GM21447 (cell line): ENCODE results near the gene TCF19.

Experiments
- ATAC-seq: cut with Tn5 transposase; IDR thresholded peaks from one replicate; pipeline ENCODE4 v1.9.1; 2021; ENCODE audit not compliant: unreplicated experiment

TCF19 gene

GRCh38 chr6:31158140-31158862 lies at the start of gene TCF19:
Gene TCF19, plus strand, starts transcription at chr6:31158589. Its CDS starts 881 bp downstream, at chr6:31159470.
- peak; percentile 83 for ATAC-seq

DNA sequence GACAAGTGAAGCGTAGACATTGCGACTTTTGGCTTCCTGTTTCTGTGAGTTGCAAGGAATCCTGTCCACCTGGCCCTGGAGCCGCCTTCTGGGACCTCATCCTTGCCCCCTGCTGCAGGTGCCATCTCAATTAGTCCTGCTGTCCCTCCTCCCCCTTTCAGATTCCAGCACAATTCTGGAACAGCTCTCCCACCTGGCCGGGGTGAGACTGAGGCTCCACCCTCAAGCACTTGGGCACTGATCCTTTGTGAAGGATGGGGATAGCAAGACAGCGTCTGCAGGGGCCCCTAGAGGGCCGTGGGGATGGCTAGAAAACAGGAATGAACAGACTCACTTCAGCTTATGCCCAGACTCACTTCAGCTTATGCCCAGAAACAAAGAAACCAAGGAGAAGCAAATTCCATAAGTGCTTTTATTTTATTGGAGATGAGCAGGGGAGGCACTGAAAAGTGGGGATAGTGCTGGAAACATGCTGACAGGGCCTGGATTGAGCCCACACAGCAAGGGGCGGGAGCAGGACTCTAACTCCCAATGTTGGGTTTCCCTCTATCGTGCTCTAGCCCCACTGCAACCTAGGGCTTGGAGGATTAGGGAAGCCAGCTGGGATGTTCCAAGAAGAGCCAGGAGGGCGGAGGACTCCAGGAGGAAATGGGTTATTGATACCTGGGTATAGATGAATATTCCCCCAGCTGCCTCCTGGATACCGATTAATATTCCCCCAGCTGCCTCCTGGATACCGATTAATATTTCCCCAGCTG lies 47.4 kb upstream of the TCF19 start:
- ATAC-seq: no peak

DNA sequence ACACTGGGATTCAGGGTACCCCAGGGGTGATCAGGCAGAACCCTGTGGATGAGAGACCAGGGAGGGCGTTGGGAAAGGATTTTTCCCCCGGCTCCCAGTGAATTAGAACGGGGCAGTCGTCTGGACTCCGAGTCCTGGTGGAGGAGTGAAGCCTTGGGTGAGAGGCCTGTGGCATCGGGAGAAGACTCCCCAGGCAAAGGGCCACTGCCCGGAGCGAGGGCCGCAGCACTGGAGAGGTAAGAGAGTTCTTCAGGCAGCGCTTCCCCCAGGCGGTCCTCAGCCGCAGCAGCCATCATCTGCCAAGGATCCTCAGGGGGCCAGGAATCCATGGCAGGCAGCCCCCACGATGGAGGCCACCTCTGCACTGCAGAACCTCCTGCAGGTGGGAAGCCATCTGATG lies 46.7 kb upstream of the TCF19 start:
- ATAC-seq: no peak

- ATAC-seq: no peak
Measured at GRCh38 chr6:31112478-31112877, 45.9 kb upstream of the TCF19 start, which contains the start of gene C6orf15. Gene C6orf15, minus strand, starts transcription at chr6:31112575. Its CDS starts 20 bp downstream, at chr6:31112555.

DNA sequence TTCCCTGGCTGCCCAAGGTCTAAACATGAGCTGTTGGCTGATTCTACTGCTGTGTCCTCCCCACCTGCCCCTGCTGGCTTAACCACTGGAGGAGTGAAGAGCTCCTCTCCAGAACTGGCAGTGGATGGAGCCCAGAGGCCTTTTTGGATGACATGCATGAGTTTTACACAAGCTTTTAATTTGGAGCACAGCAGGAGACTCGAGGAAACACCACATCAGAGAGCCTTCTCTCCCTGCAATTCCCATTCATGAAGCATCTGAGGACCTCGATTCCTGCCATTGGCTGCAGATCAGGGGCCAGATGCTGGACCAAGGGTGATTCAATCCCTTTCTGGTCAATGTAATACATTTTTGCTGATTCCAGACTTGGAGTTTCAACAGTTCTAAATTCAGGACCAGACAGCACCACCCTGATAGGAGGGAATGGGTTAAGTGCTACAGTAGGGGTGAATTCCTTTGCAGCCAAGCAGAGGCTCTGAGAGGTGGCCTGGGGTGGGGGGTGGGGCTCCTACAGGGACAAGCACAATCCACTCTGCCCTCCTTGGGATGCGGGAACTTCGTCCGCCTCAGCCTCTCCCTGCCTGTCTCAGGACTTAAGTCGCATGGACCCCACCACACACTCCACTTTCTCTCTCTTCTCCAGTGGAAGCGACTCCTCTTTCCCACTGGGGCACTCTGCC lies 44.4 kb upstream of the TCF19 start:
- no peak for ATAC-seq

GRCh38 chr6:31114541-31114878 lies 43.9 kb upstream of the TCF19 start, which contains the start of gene PSORS1C1:
Gene PSORS1C1, plus strand, starts transcription at chr6:31114800. Its CDS starts 14,833 bp downstream, at chr6:31129633.
- no peak for ATAC-seq

DNA sequence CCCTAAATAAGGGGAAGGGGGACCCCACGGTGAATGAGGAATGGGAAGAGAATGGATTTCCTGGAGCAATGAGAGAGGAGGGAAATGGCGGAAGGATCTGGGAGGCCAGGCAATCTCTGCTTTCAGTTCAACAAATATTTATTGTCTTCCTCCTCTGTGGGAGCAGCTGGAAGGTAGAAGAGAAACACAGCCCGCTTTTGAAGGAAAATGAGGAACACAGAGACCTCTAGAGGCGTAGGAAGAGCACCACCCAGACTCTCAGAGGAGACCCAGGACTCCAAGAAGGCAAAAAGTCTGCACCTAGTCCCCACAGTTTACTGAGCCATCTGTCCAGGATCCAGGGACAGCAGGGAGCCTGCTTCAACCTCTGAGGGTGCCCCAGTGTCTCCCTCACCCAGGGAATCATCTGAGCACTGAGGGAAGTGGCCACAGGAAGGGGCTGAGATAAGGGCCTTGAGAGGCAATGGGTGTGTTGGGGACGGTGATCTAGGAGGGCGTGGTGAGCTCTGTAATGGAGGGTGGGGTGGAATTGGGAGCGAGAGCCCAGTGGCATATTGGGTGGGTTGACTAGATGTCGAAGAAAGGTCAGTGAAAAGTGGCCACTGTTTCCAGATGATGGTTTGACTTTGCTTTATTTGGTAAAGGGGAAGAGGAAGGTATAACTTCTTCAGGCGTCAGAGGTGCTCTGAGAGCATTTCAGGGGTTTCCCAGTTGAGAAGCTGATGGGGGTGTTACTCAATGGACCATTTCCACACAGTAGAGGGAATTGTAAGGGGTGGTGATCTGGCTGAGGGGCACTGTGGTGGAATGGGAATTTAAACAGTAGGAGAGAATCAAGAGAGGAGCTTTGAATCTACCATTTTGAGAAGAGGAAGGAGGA lies 43.2 kb upstream of the TCF19 start:
- ATAC-seq: no peak

- no peak for ATAC-seq
Measured at GRCh38 chr6:31115941-31116560, 42.3 kb upstream of the TCF19 start.

GRCh38 chr6:31116661-31117385 lies 41.6 kb upstream of the TCF19 start:
- ATAC-seq: no peak

- no peak for ATAC-seq
Measured at GRCh38 chr6:31118178-31118577, 40.2 kb upstream of the TCF19 start.

- ATAC-seq: no peak
Measured at GRCh38 chr6:31120151-31120915, 38.1 kb upstream of the TCF19 start, which contains the start of gene CDSN. Gene CDSN, minus strand, starts transcription at chr6:31120446. Its CDS starts 27 bp downstream, at chr6:31120419.

- no peak for ATAC-seq
Measured at GRCh38 chr6:31121131-31121790, 37.1 kb upstream of the TCF19 start.

- ATAC-seq: no peak
Measured at GRCh38 chr6:31122791-31123706, 35.3 kb upstream of the TCF19 start.

DNA sequence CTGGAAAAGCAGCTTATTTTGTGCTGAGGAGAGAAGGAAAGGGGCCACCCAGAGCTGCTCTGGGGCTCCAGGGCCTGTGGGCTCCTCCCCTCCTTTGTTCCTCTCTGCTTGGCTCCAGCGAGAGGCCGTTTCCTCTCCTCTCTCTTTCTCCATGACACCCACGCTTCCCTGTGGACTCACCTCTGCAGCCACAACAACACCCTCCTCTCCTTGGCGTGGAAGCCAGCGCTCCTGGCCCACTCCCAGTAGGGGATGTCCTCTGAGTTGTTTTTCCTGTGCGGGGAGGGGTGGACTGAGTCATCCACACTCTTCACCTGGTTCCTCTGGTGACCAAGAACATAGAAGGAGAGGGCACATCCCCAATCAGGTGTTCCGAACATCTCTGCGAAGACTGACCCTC lies 33.2 kb upstream of the TCF19 start:
- no peak for ATAC-seq

DNA sequence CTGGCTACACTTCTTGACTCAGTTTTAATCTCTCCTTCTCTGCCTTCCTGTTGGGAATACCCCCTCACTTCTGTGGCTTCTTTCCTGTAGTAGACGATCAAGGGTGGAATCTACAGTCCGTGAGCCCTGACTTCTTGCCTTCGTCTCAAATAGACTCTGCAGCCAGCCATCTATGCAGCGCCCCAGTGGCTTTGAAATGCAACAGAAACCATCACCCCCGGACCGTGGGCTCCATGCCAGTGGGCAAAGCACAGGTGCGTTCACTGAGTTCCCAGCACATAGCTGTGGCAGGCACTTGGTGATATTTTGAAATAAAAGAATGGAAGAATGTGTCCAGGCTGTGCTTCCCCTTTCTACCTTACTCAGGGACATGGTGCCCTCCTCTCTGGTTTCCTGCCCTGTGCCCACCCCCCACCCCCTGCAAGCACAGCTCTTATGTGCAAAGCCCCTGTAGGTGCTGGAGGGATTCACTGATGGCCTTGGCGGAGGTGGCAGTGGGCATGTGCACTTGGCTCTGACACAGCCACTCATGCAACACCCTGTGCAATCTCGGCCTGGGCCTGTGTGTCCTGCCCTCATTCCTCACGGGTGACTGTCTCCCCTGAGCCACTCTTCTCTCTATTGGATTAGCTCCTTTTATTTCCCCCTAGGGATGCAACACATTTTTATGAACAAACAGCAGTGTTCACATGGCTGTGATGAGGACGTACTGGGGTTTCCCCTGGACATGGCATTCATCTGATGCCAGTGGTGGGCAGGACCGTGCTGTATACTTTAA lies 32.6 kb upstream of the TCF19 start:
- ATAC-seq: no peak

- ATAC-seq: no peak
Measured at GRCh38 chr6:31126396-31127175, 31.8 kb upstream of the TCF19 start.
